ENCODE data around the gene COL4A6. TPM values are rescaled to one million over a fixed set of nuclear protein-coding genes. Genes with fewer than 3 reads are reported as not detected.

Gene COL4A6
- total and polyA plus RNA-seq, 2 of the 4 experiments (the other 2 are of a cell fraction), result 0.36 to 0.74 TPM

DNA sequence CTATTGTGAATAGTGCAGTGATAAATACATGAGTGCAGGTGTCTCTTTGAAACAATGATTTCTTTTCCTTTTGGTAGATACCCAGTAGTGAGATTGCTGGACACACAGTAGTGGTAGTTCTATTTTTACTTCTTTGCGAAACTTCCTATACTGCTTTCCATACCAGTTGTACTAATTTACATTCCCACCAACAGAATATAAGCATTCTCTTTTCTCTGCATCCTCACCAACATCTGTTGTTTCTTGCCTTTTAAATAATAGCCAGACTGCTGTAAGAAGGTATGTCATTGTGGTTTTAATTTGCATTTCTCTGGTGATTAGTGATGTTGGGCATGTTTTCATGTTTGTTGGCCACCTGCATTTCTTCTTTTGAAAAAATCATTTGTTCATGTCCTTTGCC is 105.9 kb downstream of the COL4A6 start:
- POLR2A ChIA-PET (ENCODE audit: unreplicated experiment), result no interaction called here
- BruUV-seq (replicated peaks), result no TSS peak
- Histone ChIP-seq H2AK5ac (ENCODE audit: low read depth, low read length) (no peak overlapping the region), H3K9me1 (ENCODE audit: insufficient read depth, low read length) (no peaks in the 10 kb centered on the region), H3K9ac (ENCODE audit: low read depth, low read length) (no peak overlapping the region), H3K79me1 (ENCODE audit: low read depth in 1 of 2, low read length in 2 of 2) (no peaks in the 10 kb centered on the region), H2AK9ac (replicated peaks; ENCODE audit: low read depth, low read length, poor library complexity) (no peak overlapping the region), H3K27ac (ENCODE audit: insufficient read depth, low read length) (no peak overlapping the region), H3K9me3 (ENCODE audit: control insufficient read depth, insufficient read depth, low read length) (no peaks in the 10 kb centered on the region), H3K23ac (ENCODE audit: low read depth, low read length) (no peak overlapping the region), H2BK5ac (ENCODE audit: low read depth, low read length, poor library complexity, severe bottlenecking) (no peak overlapping the region), H3K14ac (replicated peaks; ENCODE audit: low read depth, low read length) (no peak overlapping the region), H3K4me1 (ENCODE audit: control insufficient read depth, insufficient read depth, low read length) (no peaks in the 10 kb centered on the region), H4K91ac (ENCODE audit: insufficient read depth, low read depth, low read length) (no peak overlapping the region), H2BK120ac (ENCODE audit: low read depth, low read length) (no peak overlapping the region), H4K5ac (ENCODE audit: low read depth, low read length) (no peak overlapping the region), H3K4me3 (ENCODE audit: insufficient read depth, low read depth, low read length) (no peak overlapping the region), H3K18ac (ENCODE audit: low read depth, low read length) (no peak overlapping the region), H2AFZ (replicated peaks; ENCODE audit: low read length, poor library complexity) (no peak overlapping the region), H4K8ac (ENCODE audit: low read depth in 2 of 2, low read length in 2 of 2) (no peak overlapping the region), H3K56ac (ENCODE audit: extremely low read depth, insufficient read depth, low read length) (no peak overlapping the region), H3K4ac (ENCODE audit: low read depth, low read length) (no peak overlapping the region), H3K4me2 (ENCODE audit: low read depth, low read length) (no peak overlapping the region), H3K27me3 (ENCODE audit: control insufficient read depth, insufficient read depth, low read length) (peaks cover 4% of the 10 kb centered on the region; the same call in 1 of the 2 replicates), H3K36me3 (ENCODE audit: control insufficient read depth, insufficient read depth, low read length) (no peaks in the 10 kb centered on the region), H2BK15ac (ENCODE audit: low read depth, low read length) (no peak overlapping the region), H4K20me1 (ENCODE audit: insufficient read depth, low read length) (no peaks in the 10 kb centered on the region), H2BK20ac (ENCODE audit: low read depth, low read length) (no peak overlapping the region)
- intact Hi-C loops (cut with micrococcal nuclease) (no loop called here), in situ Hi-C loops (cut with MboI; ENCODE audit: low sequenced_read_pairs) (no loop called here), dilution Hi-C loops (cut with HindIII; ENCODE audit: low sequenced_read_pairs, unreplicated experiment) (no loop called here)
- no peak for TF ChIP-seq USF2 (IDR thresholded peaks at IDR 0.05; ENCODE audit: low read depth, low read length)
- no peak for TF ChIP-seq RAD21 (IDR thresholded peaks at IDR 0.05; ENCODE audit: low read length)
- no peak for TF ChIP-seq MXI1 (IDR thresholded peaks at IDR 0.05; ENCODE audit: borderline replicate concordance, low read depth, low read length)
- no peak for TF ChIP-seq SMC3 (IDR thresholded peaks at IDR 0.05; ENCODE audit: low read depth, low read length)
- no peak for TF ChIP-seq RFX5 (IDR thresholded peaks at IDR 0.05; ENCODE audit: low read depth, low read length)
- CTCF ChIA-PET, result no interaction called here
- DNase-seq (no peak), ATAC-seq (ENCODE audit: low read depth) (no peak)
- no CpG with 5 or more reads among the region's 1 CpG for WGBS, 2 experiments (ENCODE audit: extremely low coverage in 2 of 2, insufficient read length in 1 of 2)
